ENCODE results near the gene SMIM27. TPM values are rescaled to one million over a fixed set of nuclear protein-coding genes. Genes with fewer than 3 reads are reported as not detected.
A peak's percentile ranks its signal among the peaks of the same experiment; 100 is the strongest.
"Not testable (repeated sequence)": the region's sequence is repeated elsewhere in the genome, so short reads cannot be mapped to it uniquely, and the experiment has no call there.

Gene SMIM27, protein sequence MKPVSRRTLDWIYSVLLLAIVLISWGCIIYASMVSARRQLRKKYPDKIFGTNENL
- polyA plus RNA-seq (2012; ENCODE audit: missing spikeins), result 29.5 TPM

DNA sequence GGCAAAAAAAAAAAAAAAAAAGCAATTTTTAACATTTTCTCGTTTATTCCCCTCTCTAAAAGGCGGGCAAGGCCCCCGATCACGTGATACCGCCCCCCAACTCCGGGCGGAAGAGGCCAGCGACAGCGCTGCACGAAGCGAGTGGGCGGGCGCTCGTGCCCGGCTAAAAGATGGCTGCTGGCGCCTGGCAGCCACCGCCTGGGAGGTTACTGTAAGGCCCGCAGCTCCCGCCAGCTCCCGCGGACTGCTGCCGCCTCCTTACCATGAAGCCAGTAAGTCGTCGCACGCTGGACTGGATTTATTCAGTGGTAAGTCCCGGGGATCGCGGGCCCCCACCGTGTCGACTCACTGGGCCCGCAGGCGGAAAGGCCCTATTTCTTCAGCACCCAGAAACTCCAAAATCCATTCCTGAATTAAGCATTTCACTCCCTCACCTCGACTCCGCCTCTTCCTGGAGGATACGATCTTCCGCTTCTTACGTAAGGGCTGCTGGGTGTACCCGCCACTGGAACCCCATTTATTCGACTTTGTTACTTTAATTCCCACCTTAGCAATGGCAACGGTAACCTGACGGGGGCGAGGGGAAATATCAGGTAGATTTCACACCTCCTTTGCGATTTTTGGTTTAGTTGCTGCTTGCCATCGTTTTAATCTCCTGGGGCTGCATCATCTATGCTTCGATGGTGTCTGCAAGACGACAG lies at the start of gene SMIM27, which contains the start of gene TOPORS:
TSS of gene SMIM27 (plus strand) at position 156 of the 701 bp plus-strand sequence. CDS start at position 264, 108 bp downstream.
TSS of gene TOPORS (minus strand) at position 415 of the 701 bp plus-strand sequence. CDS start at position 265, 150 bp downstream.
- peak; percentile 74 for DNase-seq (ENCODE audit: insufficient read length)
- TF ChIP-seq POLR2AphosphoS5 (IDR thresholded peaks at IDR 0.05; ENCODE audit: low read depth, low read length), result peak; percentile 77; the same call in 1 of the 2 replicates
- peak; percentile 99 for TF ChIP-seq TAF1 (IDR thresholded peaks at IDR 0.05; ENCODE audit: borderline replicate concordance, low read depth, low read length)
- peak; percentile 92 for TF ChIP-seq POLR2A (IDR thresholded peaks at IDR 0.05; ENCODE audit: low read depth, low read length)
- FAIRE-seq, result peak; percentile 93

DNA sequence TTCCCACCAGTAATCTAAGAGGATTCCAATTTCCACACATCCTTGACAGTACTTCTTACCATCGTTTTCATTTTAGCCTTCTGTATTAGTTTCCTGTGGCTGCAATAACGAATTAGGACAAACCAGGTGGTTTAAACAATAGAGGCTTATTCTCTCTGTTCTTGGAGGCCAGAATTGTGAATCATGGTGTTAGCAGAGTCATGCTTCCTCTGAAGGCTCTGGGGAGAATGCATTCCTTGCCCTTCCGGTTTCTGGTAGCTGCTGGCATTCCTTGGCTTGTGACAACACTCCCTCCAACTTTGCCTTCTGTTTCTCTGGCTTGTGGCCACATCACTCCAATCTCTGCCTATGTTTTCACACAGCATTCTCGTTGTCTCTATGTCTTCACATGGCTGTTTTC lies 49.7 kb upstream of the SMIM27 start:
- DNase-seq (ENCODE audit: insufficient read length), result no peak
- TF ChIP-seq POLR2AphosphoS5 (IDR thresholded peaks at IDR 0.05; ENCODE audit: low read depth, low read length), result no peak
- TF ChIP-seq POLR2A (IDR thresholded peaks at IDR 0.05; ENCODE audit: low read depth, low read length), result no peak
- no peak for TF ChIP-seq TAF1 (IDR thresholded peaks at IDR 0.05; ENCODE audit: borderline replicate concordance, low read depth, low read length)
- peak; percentile 5 for FAIRE-seq

DNA sequence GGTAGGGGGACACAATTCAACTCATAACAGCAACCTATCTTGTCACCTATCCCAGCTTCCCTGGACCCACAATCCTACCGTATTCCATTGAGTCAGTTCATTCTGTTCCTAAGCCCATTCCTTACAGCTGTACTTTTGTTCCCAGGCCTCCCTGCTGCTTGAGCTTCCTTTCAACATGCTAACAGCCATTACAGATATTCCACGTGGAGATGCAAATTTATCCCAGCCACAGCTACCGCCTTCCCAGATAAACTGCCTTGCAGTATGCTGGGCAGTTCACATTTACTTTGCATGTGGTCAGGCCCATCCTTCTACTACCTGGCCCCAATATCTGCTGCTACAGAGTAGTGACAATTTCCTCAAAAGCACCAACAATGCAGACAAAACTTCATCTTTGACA lies 49.1 kb upstream of the SMIM27 start:
- TF ChIP-seq POLR2AphosphoS5 (IDR thresholded peaks at IDR 0.05; ENCODE audit: low read depth, low read length), result no peak
- no peak for TF ChIP-seq TAF1 (IDR thresholded peaks at IDR 0.05; ENCODE audit: borderline replicate concordance, low read depth, low read length)
- TF ChIP-seq POLR2A (IDR thresholded peaks at IDR 0.05; ENCODE audit: low read depth, low read length), result no peak
- no peak for DNase-seq (ENCODE audit: insufficient read length)
- peak; percentile 14 for FAIRE-seq

DNA sequence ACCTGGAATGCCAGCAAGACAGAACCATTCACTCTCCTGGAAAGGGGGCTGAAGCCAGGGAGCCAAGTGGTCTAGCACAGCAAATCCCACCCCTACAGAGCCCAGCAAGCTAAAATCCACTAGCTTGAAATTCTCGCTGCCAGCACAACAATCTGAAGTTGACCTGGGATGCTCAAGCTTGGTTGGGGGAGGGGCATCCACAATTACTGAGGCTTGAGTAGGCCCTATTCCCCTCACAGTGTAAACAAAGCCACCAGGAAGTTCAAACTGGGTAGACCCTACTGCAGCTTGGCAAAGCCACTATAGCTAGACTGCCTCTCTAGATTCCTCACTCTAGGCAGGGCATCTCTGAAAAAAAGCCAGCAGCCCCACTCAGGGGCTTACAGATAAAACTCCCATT lies 43.4 kb upstream of the SMIM27 start:
- TF ChIP-seq POLR2AphosphoS5 (IDR thresholded peaks at IDR 0.05; ENCODE audit: low read depth, low read length) (no peak), TAF1 (IDR thresholded peaks at IDR 0.05; ENCODE audit: borderline replicate concordance, low read depth, low read length) (no peak), POLR2A (IDR thresholded peaks at IDR 0.05; ENCODE audit: low read depth, low read length) (no peak)
- DNase-seq (ENCODE audit: insufficient read length) (no peak), FAIRE-seq (no peak)

DNA sequence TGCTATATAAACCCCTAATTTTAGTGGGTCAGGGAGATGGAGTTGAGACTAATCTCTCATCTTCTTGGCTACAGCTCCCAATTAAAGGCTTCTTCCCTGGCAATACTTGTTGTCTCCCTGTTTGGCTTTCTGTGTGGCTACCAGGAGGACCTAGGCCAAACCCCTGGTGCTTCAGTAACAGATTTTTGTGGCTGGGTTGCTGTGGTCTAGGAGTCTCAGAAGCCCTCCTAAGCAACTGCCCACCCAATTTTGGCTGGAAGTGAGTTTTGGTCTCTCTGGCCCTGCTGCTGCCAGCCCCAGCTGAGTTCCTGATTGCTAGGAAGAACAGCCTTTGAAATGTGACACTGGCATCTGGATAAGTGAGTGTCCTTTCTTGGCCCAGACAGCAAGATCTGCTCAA lies 35.9 kb upstream of the SMIM27 start:
- DNase-seq (ENCODE audit: insufficient read length), result no peak
- TF ChIP-seq TAF1 (IDR thresholded peaks at IDR 0.05; ENCODE audit: borderline replicate concordance, low read depth, low read length) (no peak), POLR2A (IDR thresholded peaks at IDR 0.05; ENCODE audit: low read depth, low read length) (no peak), POLR2AphosphoS5 (IDR thresholded peaks at IDR 0.05; ENCODE audit: low read depth, low read length) (no peak)
- no peak for FAIRE-seq

DNA sequence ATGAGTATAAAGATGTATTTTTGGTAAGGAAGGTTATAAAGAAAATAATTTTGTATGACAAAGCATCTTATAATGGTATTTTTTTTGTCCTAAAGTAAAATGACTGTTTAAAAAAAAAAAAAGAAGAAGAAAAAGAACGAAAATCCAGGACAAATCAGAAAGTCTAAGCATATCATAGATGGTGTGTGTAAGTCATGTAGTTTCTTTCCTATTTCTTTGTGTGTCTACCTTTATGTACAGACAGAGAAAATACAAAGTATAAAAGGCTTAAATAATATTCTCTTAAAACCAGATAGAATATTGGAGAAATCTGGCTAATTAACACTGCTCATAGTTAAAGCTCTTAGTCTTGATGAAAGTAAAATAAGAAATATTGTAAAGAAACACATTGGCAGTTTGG lies 33.9 kb upstream of the SMIM27 start:
- FAIRE-seq, result no peak
- no peak for DNase-seq (ENCODE audit: insufficient read length)
- no peak for TF ChIP-seq TAF1 (IDR thresholded peaks at IDR 0.05; ENCODE audit: borderline replicate concordance, low read depth, low read length)
- no peak for TF ChIP-seq POLR2A (IDR thresholded peaks at IDR 0.05; ENCODE audit: low read depth, low read length)
- no peak for TF ChIP-seq POLR2AphosphoS5 (IDR thresholded peaks at IDR 0.05; ENCODE audit: low read depth, low read length)

DNA sequence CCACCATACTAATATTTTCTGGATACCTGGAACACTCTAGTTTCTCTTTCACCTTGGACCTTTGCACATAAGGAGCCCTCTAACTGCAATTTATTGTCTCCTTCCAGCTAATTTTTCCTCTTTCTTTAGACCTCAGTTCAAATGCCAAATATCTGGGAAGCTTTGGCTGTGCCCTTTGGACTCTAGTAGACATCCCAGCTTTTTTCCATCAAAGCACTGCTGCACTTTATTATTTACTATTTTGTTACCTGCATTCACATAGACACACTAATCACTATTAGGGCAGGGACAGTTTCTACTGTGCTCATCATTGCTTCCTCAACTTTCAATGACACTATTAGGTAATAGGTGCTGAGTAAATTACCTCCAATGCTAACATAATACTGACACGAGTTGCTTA lies 28.2 kb upstream of the SMIM27 start:
- FAIRE-seq (no peak), DNase-seq (ENCODE audit: insufficient read length) (no peak)
- TF ChIP-seq POLR2AphosphoS5 (IDR thresholded peaks at IDR 0.05; ENCODE audit: low read depth, low read length), result no peak
- no peak for TF ChIP-seq POLR2A (IDR thresholded peaks at IDR 0.05; ENCODE audit: low read depth, low read length)
- no peak for TF ChIP-seq TAF1 (IDR thresholded peaks at IDR 0.05; ENCODE audit: borderline replicate concordance, low read depth, low read length)

DNA sequence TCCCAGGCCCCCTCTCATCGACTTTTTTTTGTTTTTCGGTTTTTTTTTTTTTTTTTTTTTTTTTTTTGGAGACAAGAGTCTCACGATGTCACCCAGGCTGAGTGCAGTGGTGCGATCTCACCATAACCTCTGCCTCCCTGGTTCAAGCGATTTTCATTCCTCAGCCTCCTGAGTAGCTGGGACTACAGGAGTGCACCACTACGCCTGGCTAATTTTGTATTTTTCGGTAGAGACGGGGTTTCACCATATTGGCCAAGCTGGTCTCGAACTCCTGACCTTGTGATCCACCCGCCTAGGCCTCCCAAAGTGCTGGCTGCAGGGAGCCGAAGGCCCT lies 27.6 kb upstream of the SMIM27 start:
- DNase-seq (ENCODE audit: insufficient read length); FAIRE-seq: not testable (repeated sequence)

DNA sequence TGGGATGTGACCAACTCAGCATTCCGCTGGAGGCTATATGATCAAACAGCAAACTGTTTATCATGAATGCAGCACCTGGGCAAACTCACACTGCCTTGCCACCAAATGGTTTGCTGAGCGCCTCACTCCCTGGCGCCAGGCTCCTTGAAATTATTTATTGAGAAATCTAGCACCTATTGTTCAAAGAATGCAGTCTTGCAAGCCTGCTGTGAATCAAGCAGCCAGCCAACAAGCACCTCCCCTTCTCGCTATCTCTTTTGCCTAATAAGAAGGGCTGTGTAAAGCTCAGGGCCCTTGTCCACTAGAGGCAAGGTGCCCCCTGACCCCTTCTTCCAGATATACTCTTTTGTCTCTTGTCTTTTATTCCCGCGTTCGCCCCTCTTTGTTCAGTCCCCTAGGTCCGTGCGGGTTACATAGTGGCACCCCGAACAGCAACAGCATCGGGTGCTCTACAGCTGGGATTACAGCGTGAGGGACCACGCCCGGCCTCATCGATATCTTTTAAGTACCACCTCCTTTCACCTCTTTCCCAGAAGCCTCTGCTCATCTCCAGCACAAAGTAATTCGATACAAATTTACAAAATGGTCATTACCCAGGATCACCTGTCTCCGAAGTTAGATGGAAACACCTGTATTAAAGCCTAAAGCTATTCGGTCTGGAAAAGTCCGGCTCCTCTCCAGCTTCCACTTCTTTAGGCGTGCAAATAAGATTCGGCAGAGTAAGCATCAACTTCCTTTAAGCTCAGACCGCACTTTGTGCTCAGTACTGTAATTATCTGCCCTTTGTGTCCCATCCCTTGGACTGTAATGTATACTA lies 27.0 kb upstream of the SMIM27 start:
- FAIRE-seq (no peak), DNase-seq (ENCODE audit: insufficient read length) (no peak)
- TF ChIP-seq POLR2A (IDR thresholded peaks at IDR 0.05; ENCODE audit: low read depth, low read length) (no peak), TAF1 (IDR thresholded peaks at IDR 0.05; ENCODE audit: borderline replicate concordance, low read depth, low read length) (no peak), POLR2AphosphoS5 (IDR thresholded peaks at IDR 0.05; ENCODE audit: low read depth, low read length) (no peak)

DNA sequence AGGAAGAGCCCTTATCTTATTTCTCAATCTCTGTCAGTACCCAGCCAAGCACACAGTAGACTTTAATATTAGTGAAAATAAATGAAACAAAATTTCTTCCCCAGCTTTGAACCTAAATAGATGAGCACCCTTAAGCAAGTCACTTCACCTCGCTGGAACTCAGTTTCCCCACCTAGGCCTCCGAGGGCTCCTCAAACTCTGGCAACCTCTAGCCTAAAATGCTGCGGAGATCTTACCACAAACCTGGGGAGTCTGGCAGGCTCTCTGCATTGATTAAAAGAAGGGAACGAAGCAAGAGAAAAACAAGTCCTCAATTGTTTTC lies 26.5 kb upstream of the SMIM27 start:
- no peak for FAIRE-seq
- TF ChIP-seq TAF1 (IDR thresholded peaks at IDR 0.05; ENCODE audit: borderline replicate concordance, low read depth, low read length), result no peak
- no peak for TF ChIP-seq POLR2A (IDR thresholded peaks at IDR 0.05; ENCODE audit: low read depth, low read length)
- TF ChIP-seq POLR2AphosphoS5 (IDR thresholded peaks at IDR 0.05; ENCODE audit: low read depth, low read length), result no peak
- no peak for DNase-seq (ENCODE audit: insufficient read length)

DNA sequence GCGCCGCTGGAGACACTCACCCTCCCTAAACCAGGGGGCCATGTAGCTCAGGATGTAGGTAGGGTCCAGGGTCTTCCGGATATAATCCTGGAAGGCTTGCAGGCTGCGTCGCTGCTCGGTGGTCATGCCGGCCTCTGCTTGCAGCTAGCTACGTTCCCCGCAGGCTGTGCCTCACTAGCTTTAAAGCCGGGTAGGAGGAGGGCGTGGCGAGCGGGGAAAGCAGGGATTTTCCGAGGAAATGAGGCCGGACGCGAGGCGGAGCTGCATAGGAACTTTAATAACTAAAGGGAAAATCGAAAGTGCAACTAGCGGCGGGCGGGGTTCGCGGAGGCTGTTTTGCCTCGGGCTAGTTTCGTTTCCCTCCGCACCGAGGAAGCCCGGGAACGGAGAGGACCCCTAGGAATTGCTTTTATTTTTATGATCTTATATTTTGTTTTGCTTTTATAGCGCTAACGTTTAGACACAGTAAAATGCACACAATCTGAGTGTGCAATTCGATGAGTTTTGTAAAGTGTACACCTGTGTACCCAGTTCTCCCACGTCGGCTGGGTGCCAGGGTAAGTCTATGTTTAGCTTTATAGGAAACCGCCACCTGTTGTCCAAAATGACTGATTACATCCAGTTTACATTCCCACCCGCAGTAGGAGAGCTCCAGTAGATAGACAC lies 26.0 kb upstream of the SMIM27 start, which contains the start of gene RIGI:
TSS of gene RIGI (minus strand) at position 156 of the 666 bp plus-strand sequence. CDS start at position 126, 30 bp downstream.
- FAIRE-seq, result peak; percentile 97
- no peak for DNase-seq (ENCODE audit: insufficient read length)
- TF ChIP-seq TAF1 (IDR thresholded peaks at IDR 0.05; ENCODE audit: borderline replicate concordance, low read depth, low read length), result no peak
- TF ChIP-seq POLR2A (IDR thresholded peaks at IDR 0.05; ENCODE audit: low read depth, low read length), result peak; percentile 56; the same call in 1 of the 2 replicates
- TF ChIP-seq POLR2AphosphoS5 (IDR thresholded peaks at IDR 0.05; ENCODE audit: low read depth, low read length), result 0 out of 2 replicates have a peak, but pooled peaks have one; percentile 47

Measured in GM12892 (cell line).